Neural progenitor cell (in vitro differentiated cells): ENCODE measurements around the gene GRIK2. TPM values are rescaled to one million over a fixed set of nuclear protein-coding genes. Genes with fewer than 3 reads are reported as not detected.

Experiments used
- DNase-seq: peaks from one replicate; pipeline ENCODE4 v3.0.0-alpha.2; 2016; ENCODE audit warnings: low spot score
- H2AFZ ChIP-seq: fragments of 200-600 bp; sonication (generic); replicated peaks from 2 replicates; pipeline ENCODE4 v1.6.1; 2016; ENCODE audit warnings: antibody characterized with exemption
- H3F3A ChIP-seq: fragments of 200-600 bp; sonication (generic); 2 replicates; pipeline ENCODE4 v1.6.1; 2016; ENCODE audit warnings: antibody characterized with exemption, low read depth
- H3K27ac ChIP-seq: fragments of 200-600 bp; sonication (generic); 2 replicates; pipeline ENCODE4 v1.5.1; 2016; ENCODE audit warnings: mild to moderate bottlenecking
- H3K27me3 ChIP-seq: fragments of 200-600 bp; sonication (generic); 2 replicates; pipeline ENCODE4 v1.6.1; 2016; ENCODE audit warnings: mild to moderate bottlenecking, moderate library complexity
- H3K36me3 ChIP-seq: fragments of 200-600 bp; sonication (generic); 2 replicates; pipeline ENCODE4 v1.5.1; 2016
- H3K4me1 ChIP-seq: fragments of 200-600 bp; sonication (generic); 2 replicates; pipeline ENCODE4 v1.6.1; 2016; ENCODE audit warnings: mixed run types
- H3K4me2 ChIP-seq: fragments of 200-600 bp; sonication (generic); 2 replicates; pipeline ENCODE4 v1.6.1; 2016
- H3K4me3 ChIP-seq: fragments of 200-600 bp; sonication (generic); 2 replicates; pipeline ENCODE4 v1.5.1; 2016
- H3K79me2 ChIP-seq: fragments of 200-600 bp; sonication (generic); 2 replicates; pipeline ENCODE4 v1.6.1; 2016; ENCODE audit warnings: low read depth
- H3K9ac ChIP-seq: fragments of 200-600 bp; sonication (generic); 2 replicates; pipeline ENCODE4 v1.6.1; 2016
- H3K9me3 ChIP-seq: fragments of 200-600 bp; sonication (generic); 2 replicates; pipeline ENCODE4 v1.5.1; 2016; ENCODE audit warnings: low read depth
- H4K20me1 ChIP-seq: fragments of 200-600 bp; sonication (generic); 2 replicates; pipeline ENCODE4 v1.6.1; 2016; ENCODE audit warnings: low read depth
- H3K27ac Mint-ChIP-seq: 3 replicates; pipeline ENCODE4 v1.8.0; 2021; ENCODE audit warnings: mixed read lengths
- H3K27me3 Mint-ChIP-seq: 2 replicates; pipeline ENCODE4 v1.8.0; 2022; ENCODE audit warnings: low read depth, mild to moderate bottlenecking, inconsistent platforms, moderate library complexity, mixed read lengths; ENCODE audit not compliant: insufficient read depth
- H3K36me3 Mint-ChIP-seq: 3 replicates; pipeline ENCODE4 v1.8.0; 2021; ENCODE audit warnings: mixed read lengths
- H3K4me1 Mint-ChIP-seq: 3 replicates; pipeline ENCODE4 v1.8.0; 2021; ENCODE audit warnings: mixed read lengths
- H3K4me3 Mint-ChIP-seq: 3 replicates; pipeline ENCODE4 v1.8.0; 2021; ENCODE audit warnings: mild to moderate bottlenecking, moderate library complexity, mixed read lengths
- H3K9me3 Mint-ChIP-seq: 3 replicates; pipeline ENCODE4 v1.8.0; 2020; ENCODE audit warnings: mixed read lengths
- EZH2 ChIP-seq: fragments of 200-600 bp; sonication (generic); IDR thresholded peaks from 2 replicates; pipeline ENCODE4 v1.6.1; 2017; ENCODE audit warnings: antibody characterized with exemption, mild to moderate bottlenecking, moderate library complexity
- EZH2phosphoT487 ChIP-seq: fragments of 200-600 bp; sonication (generic); IDR thresholded peaks from 2 replicates; pipeline ENCODE4 v1.6.1; 2017; ENCODE audit warnings: antibody characterized with exemption
- total RNA-seq: library from RNA; depleted of rRNA; stranded (reverse); fragments of >200 nt; gene quantifications from 2 replicates; pipeline ENCODE4 v1.2.3, GENCODE V29; 2015; ENCODE audit warnings: low replicate concordance
- TF ChIP-seq, protein P1 (sequence below): fragments of 200-600 bp; sonication (generic); IDR thresholded peaks from 2 replicates; pipeline ENCODE4 v1.5.1; 2017; ENCODE audit warnings: antibody characterized with exemption, mild to moderate bottlenecking

GRIK2 gene
- total RNA-seq, 1 donor from 2014 or later = 0.88 TPM

DNA sequence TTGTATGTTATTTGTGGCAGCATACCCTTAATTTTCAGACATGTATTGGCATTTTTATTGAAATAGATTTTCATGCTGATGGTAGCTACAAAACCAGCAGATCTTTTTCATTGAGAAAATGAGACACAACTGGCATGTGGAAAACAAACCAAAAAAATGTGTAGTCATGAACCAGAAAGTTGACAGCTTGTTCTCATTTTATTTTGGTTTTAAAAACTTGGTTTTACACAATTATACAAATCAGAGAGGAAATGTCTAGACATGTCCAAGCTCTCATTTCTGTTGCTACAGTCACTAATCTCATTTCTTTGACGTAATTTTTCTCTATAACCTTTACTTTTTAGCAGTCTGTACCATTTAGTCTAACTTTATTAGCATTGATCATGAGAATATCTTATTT lies 85.4 kb downstream of the GRIK2 start:
- Histone ChIP-seq H3K4me2 (no peak overlapping the region), H2AFZ (no peak overlapping the region), H3K27ac (no peak overlapping the region), H3K27me3 (no peaks in the 10 kb centered on the region), H3K4me3 (no peak overlapping the region), H3K9me3 (no peaks in the 10 kb centered on the region), H3F3A (no peaks in the 10 kb centered on the region), H3K4me1 (no peaks in the 10 kb centered on the region), H4K20me1 (no peaks in the 10 kb centered on the region), H3K79me2 (no peaks in the 10 kb centered on the region), H3K9ac (no peak overlapping the region), H3K36me3 (no peaks in the 10 kb centered on the region)
- H3K4me1 Mint-ChIP-seq = no peaks in the 10 kb centered on the region
- no peaks in the 10 kb centered on the region for H3K9me3 Mint-ChIP-seq
- H3K27me3 Mint-ChIP-seq = no peaks in the 10 kb centered on the region
- H3K4me3 Mint-ChIP-seq = no peak overlapping the region
- DNase-seq = no peak
- no peaks in the 10 kb centered on the region for H3K36me3 Mint-ChIP-seq
- TF ChIP-seq EZH2phosphoT487 (no peak), EZH2 (no peak)
- TF ChIP-seq, protein P1, sequence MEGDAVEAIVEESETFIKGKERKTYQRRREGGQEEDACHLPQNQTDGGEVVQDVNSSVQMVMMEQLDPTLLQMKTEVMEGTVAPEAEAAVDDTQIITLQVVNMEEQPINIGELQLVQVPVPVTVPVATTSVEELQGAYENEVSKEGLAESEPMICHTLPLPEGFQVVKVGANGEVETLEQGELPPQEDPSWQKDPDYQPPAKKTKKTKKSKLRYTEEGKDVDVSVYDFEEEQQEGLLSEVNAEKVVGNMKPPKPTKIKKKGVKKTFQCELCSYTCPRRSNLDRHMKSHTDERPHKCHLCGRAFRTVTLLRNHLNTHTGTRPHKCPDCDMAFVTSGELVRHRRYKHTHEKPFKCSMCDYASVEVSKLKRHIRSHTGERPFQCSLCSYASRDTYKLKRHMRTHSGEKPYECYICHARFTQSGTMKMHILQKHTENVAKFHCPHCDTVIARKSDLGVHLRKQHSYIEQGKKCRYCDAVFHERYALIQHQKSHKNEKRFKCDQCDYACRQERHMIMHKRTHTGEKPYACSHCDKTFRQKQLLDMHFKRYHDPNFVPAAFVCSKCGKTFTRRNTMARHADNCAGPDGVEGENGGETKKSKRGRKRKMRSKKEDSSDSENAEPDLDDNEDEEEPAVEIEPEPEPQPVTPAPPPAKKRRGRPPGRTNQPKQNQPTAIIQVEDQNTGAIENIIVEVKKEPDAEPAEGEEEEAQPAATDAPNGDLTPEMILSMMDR = no peak
- H3K27ac Mint-ChIP-seq = no peak overlapping the region

DNA sequence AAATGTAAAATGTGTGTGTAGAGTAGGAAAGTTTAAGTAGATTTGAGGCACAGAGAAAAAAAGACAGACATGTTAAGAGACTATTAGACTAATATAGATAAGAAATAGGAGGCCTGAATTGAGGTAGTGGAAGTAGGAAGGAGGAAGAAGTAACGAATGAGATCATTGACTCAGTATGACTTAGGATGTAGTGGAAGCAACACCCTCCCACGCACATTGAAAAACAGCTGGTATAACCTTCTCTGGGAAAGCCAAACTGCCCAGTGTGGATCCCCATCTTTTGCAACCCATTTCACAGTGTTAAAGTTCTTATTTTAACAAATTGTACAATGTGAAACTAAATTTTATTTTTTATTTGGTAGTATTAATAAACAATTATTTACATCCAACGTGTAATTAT lies 89.1 kb downstream of the GRIK2 start:
- no peaks in the 10 kb centered on the region for H3K36me3 ChIP-seq
- H3K79me2 ChIP-seq = no peaks in the 10 kb centered on the region
- TF ChIP-seq, protein P1 = no peak
- TF ChIP-seq EZH2 = no peak
- no peak for TF ChIP-seq EZH2phosphoT487
- H3K4me1 ChIP-seq = no peaks in the 10 kb centered on the region
- H3K4me1 Mint-ChIP-seq = peaks cover 7% of the 10 kb centered on the region
- no peak overlapping the region for H3K9ac ChIP-seq
- no peaks in the 10 kb centered on the region for H3F3A ChIP-seq
- no peaks in the 10 kb centered on the region for H3K9me3 ChIP-seq
- no peak for DNase-seq
- no peak overlapping the region for H3K27ac ChIP-seq
- no peak overlapping the region for H2AFZ ChIP-seq
- no peak overlapping the region for H3K4me2 ChIP-seq
- no peaks in the 10 kb centered on the region for H3K27me3 Mint-ChIP-seq
- H3K4me3 Mint-ChIP-seq = no peak overlapping the region
- no peaks in the 10 kb centered on the region for H4K20me1 ChIP-seq
- no peak overlapping the region for H3K27ac Mint-ChIP-seq
- no peak overlapping the region for H3K4me3 ChIP-seq
- H3K36me3 Mint-ChIP-seq = no peaks in the 10 kb centered on the region
- no peaks in the 10 kb centered on the region for H3K27me3 ChIP-seq
- H3K9me3 Mint-ChIP-seq = no peaks in the 10 kb centered on the region

DNA sequence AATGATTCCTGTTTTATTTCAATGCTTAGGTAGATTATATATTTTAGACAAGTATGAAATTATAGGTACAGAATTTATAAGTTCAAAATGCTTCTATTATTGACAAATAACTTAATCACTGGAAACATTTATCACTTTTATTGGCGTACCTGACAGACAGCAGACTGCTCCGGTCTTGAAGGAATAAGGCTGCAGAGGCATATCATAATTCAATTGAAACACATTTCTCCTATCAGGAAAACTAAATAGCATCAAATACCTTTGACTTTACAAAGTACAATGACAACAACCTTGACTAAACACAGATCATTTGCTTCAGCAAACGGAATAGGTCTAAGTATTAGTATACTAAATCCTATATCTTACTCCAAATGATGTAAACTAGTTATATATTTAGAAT lies 91.3 kb downstream of the GRIK2 start:
- Histone ChIP-seq H3K4me3 (no peak overlapping the region), H3K9ac (no peak overlapping the region), H2AFZ (no peak overlapping the region), H3K79me2 (no peaks in the 10 kb centered on the region), H3K4me1 (no peaks in the 10 kb centered on the region), H4K20me1 (no peaks in the 10 kb centered on the region), H3K4me2 (no peak overlapping the region), H3K27ac (no peak overlapping the region), H3K36me3 (no peaks in the 10 kb centered on the region), H3K27me3 (no peaks in the 10 kb centered on the region), H3K9me3 (no peaks in the 10 kb centered on the region), H3F3A (no peaks in the 10 kb centered on the region)
- no peak for TF ChIP-seq EZH2phosphoT487
- TF ChIP-seq EZH2 = no peak
- TF ChIP-seq, protein P1 = no peak
- peaks cover 7% of the 10 kb centered on the region for H3K4me1 Mint-ChIP-seq
- no peaks in the 10 kb centered on the region for H3K27me3 Mint-ChIP-seq
- H3K27ac Mint-ChIP-seq = no peak overlapping the region
- H3K4me3 Mint-ChIP-seq = no peak overlapping the region
- no peaks in the 10 kb centered on the region for H3K36me3 Mint-ChIP-seq
- H3K9me3 Mint-ChIP-seq = no peaks in the 10 kb centered on the region
- no peak for DNase-seq

DNA sequence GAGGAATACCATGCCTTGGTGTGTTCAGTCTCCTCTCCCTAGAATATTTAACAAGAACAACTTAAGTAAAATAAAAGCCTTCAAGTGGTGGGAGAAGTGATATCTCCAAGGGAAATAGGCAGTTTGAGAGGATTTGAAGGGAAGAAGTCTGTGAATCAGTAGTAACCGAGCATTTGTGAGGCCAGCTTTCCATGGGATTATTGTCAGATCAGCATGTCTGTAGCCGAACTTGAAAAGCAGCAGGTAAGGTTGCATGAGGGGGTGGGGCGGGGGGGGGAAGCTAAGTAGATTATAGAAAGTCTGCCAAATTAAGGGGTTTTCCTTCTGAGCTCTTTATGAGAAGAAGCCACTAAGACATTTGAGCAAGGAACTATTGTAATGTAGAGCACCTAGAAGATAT lies 92.6 kb downstream of the GRIK2 start:
- Histone ChIP-seq H3F3A (no peaks in the 10 kb centered on the region), H4K20me1 (no peaks in the 10 kb centered on the region), H3K4me2 (no peak overlapping the region), H3K4me3 (no peak overlapping the region), H2AFZ (no peak overlapping the region), H3K27ac (no peak overlapping the region), H3K36me3 (no peaks in the 10 kb centered on the region), H3K9ac (no peak overlapping the region), H3K4me1 (no peaks in the 10 kb centered on the region), H3K9me3 (no peaks in the 10 kb centered on the region), H3K27me3 (no peaks in the 10 kb centered on the region), H3K79me2 (no peaks in the 10 kb centered on the region)
- Mint-ChIP-seq H3K27me3 (no peaks in the 10 kb centered on the region), H3K36me3 (no peaks in the 10 kb centered on the region), H3K4me1 (peaks cover 7% of the 10 kb centered on the region), H3K9me3 (no peaks in the 10 kb centered on the region), H3K4me3 (no peak overlapping the region), H3K27ac (no peak overlapping the region)
- TF ChIP-seq EZH2phosphoT487 (no peak), EZH2 (no peak)
- TF ChIP-seq, protein P1 = no peak
- DNase-seq = peak; percentile 1
